ENCODE data around the gene OXNAD1.
A peak's percentile ranks its signal among the peaks of the same experiment; 100 is the strongest.

The OXNAD1 gene

DNA sequence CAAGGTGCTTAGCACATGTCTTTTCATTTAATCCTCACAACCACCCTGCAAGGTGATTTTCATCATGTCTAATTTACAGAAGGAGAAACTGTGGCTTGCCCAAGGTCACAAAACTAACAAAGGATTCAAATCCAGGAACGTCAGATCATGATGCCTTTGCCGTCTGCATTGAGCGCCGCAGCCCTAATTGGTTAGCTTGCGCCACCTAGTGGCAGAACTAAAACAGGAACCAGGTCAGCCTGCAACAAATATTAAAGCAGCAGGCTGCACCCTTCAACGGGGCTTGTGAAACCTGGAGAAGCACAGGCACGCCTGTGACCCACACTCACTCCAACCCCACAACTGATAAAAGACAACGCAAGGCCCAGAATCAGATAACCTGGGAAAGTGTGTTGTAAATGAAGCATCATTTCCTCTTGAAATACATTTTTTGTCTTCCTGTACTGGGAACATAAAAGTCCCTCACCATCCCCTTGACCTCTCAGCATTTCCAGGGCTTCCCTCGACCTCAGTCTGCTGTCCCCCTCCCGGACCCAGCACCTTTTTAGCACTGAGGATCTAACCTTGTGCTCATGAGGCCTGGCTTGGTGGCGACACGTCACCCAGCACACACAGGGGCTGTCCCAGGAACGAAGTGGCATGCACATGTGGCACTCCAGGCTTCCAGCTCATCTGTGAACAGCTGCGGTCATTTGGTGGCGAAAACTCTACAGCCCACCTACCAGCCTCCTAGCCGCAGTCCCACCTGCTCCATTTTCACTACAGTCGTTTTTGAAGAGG, 17.5 kb upstream of the OXNAD1 start:
- peak; percentile 83 for DNase-seq

DNA sequence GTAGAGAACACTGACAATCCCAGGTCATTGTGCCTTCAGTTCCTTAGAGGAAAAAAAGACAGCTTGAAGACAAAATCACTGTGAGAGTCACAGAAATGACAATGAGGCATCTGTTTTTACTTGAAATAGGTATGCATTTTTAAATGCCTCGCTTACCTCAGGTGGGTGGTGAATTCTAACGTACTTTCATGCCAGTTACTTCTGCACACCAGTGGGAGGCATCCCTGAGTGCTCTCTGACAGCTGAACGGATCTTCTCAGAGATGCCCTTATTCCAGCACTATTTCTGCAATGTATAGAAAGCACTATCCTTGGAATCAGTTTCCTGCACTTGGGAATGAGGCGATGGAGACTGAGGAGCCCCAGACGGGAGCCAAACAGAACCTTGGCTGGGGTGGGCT, 16.5 kb upstream of the OXNAD1 start:
- no peak for DNase-seq

GRCh38 chr3:16249336-16249735, 15.7 kb upstream of the OXNAD1 start:
- peak; percentile 35 for DNase-seq

DNA sequence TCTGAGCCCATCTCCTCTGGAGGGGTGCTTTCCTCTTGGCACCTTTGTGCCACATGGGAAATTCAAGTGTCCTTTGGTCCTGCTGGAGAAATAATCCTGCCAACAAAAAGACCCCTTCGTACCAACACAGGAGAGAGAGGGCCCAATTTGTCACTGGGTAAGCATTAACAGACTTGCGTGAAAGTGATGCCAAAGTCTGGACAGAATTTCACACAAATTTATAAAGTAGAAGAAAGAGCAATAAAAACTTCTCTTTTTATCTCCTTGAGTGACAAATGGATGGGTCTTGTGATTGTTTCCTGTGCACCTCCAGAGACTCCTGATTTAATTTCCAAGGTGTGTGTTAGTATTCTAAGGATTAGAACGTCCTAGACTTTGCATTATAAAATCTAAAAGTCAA, 15.1 kb upstream of the OXNAD1 start:
- DNase-seq = no peak

DNA sequence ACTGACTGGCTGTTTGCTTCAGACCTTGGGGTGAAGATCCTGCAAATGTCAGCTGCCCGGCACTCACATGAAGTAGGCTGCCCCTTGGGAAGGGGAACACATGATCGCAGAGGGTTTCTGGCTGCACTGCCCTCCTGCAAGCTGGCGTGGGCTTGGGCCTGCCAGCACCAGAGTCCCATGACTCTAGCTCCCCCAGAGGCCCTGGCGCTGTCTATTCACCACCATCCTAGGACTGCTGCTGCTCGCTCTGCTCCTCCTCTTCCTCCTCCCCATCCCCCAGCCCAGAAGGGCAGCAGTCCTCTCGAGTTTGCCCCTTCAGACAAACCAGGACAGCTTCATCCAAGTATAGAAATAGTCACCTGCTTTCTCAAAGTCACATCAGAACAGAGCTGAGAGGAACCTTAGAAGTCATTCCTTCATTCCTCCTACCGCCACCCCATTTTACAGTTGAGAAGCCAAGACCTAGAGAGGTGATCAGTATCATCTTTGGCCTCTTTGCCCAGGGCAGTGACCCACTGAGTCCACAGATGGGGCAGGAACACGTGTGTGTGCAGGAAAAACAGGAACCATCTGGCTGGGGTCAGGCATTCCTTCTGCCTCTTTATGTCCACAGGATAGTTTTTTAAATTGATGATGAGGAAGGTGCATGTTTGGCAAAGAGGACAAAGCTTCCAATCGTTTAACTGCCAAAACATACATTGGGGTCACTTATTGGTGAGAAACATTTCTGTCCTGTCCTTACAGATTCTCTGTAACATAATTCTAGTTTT, 13.5 kb upstream of the OXNAD1 start:
- no peak for DNase-seq

DNA sequence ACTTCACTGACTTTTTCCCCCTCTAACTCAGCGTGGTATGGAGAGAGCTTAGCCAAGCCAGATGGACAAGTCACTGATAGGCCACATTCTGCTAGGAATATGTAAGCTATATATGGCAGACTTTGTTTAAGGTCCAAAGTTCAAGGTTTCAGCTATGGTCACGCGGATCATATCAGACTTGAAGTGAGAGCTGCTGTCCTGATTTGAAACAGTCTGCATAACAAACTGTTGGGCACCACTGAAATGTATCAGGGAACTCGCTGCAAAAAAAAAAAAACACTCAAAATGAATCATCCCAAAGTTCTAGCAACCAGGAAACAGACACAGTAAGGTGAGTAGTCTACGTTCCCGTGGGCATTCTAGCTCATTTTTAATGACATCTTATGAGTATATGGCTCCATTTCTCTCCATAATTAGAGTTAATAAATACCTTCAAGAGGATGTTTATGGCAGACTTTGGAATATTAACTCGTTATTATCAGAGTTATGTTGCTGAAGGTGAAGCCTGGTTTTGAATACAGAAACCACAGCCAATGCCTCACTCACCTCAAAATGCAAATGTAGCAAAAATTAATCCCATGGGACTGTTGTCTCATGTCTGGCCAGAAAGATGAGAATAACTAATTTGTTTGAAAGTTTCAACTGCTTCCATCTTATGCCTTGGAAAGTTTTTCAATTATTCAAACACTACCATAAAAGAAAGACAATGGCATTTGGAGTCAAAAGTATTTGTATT, 12.6 kb upstream of the OXNAD1 start:
- no peak for DNase-seq

DNA sequence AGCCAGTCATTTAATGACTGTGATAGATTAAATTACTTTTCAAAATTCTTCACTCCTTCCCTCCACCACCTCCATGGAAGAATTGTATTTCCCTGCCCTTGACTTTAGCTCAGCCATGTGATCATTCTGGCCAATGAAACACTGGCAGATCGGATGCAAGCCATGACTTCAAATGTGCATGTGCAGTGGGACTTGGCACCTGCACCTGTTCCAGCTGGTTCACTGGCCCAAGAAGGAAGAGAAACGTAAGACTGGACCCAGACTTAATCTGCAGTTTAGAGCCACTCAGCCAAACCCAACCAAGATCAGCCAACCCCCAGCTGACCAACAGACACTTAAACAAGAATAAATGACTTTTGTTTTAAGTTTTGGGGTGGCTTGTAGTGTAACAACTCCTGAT, 12.0 kb upstream of the OXNAD1 start:
- no peak for DNase-seq

GRCh38 chr3:16253601-16254000, 11.4 kb upstream of the OXNAD1 start:
- peak; percentile 86 for DNase-seq

DNA sequence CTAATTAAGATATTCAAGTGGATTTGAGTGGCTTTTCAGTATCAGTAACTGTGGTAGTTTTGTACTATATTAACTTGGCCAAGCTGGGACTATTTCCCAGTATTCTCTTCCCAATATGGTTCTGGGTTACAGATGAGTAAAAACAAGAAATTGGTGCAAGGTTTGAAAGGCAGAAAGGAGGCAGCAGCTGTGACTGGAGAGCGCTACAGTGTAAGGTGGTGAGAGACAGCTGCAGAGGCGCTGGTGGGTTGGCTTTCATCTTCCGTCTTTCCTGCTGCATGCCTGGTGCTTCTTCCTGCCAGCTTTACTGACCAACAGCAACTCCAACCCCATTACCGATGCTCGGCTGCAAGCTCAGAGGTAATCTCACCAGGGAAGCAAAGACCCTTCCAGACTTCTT, 10.1 kb upstream of the OXNAD1 start:
- DNase-seq = no peak

DNA sequence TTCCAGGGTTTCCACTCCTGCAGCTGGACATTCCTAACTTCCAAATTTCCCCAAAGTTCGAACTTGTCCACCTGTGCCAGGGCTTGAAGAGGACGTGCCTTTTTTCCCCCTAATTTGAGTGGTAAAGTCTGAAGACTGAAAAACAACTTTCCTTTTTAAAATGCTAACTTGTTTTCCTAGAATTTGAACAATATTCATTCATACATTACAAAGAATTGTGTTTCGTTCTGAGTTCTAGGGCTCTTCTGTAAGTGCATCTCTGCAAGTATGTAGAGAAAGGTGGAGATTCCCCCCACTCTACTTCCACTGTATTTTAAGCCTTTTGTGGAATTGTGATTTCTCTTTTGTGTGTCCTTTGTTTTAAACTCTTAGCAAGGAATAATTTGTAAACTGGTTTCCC, 9.7 kb upstream of the OXNAD1 start:
- DNase-seq = no peak

DNA sequence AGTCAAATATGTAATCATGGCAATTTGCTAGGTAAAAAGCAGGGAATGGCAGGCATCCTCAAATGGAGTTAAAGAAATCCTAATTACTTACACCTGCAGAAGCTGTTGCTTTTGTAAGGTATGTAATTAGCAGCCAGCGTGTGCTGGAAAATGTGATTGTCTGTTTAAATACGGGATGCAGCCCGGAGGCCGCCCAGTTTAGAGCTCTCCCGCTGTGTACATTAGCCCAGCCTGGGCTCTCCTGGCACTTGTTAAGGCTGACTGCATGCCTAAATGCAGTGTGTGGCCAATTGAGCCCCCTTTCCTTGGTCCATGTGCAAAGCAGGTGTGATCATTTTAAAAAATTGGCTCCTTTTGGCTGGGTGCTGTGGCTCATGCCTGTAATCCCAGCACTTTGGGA, 9.3 kb upstream of the OXNAD1 start:
- no peak for DNase-seq

- peak; percentile 81 for DNase-seq
These were observed 7.7 kb upstream of the OXNAD1 start for GRCh38 chr3:16257309-16257708.

GRCh38 chr3:16258177-16258576, 6.8 kb upstream of the OXNAD1 start:
- no peak for DNase-seq

DNA sequence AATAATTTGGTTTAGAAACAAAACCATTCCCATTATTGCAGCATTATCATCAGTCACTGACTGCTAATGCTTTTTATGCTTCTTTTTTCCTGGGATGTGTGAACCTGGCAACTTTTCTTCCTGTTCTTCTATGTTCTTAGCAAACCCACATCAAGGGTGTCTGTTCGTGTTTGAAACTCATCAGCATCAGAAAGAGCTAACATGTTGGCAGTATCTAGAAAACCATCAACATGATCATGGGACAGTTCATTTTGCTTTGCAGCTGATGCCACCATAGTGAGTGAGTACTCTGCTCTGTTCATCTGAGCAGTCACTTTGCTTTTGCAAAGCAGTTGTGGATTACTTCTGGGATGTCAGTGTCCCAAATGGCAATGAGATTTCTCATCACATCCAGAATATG, 6.1 kb upstream of the OXNAD1 start:
- DNase-seq = no peak

- peak; percentile 76 for DNase-seq
These were observed 5.0 kb upstream of the OXNAD1 start for GRCh38 chr3:16260046-16260445.

DNA sequence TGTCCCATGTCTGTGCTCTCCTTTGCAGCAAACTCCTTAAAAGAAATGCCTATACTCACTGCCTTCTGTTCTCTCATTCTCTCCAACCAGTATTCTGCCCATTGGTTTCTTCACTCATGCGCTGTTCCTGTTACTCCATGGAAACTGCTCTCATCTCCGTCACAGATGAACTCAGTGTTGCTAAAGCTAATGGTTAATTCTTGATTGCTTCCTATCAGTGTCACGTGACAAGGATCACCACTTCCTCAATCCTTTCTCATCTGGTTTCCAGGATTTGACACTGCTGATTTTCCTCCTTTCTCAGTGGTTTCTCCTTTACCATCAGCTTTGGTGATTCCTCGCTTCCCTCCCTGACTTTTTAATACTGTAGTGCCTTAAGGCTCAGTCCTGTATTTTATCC, 2.8 kb upstream of the OXNAD1 start:
- peak; percentile 49 for DNase-seq

DNA sequence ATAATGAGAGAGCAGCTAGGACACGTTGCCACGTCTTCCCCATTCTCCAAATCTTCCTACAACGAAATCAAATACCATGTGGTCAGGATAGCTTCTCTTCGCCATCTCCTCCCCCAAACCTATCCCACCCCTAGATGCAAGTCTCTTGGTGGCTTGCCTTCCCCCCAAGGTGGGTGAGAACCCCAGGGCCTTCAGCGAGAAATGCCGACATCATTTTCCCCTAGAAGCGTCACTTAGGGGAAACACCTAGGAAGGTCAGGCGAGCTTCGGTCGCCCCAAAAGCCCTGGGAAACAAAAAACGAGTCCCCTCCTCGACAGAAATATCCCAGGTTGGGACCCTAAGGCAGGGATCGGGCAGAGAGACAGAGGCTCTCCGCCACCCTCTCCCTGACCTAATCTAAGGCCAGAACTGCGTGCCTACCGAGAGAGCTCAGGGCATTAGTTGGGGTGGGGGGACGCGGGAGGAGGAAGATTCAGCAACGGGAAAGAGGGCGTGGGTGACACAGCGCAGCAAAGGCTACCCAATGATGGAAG, 771 bp upstream of the OXNAD1 start:
- DNase-seq = no peak

DNA sequence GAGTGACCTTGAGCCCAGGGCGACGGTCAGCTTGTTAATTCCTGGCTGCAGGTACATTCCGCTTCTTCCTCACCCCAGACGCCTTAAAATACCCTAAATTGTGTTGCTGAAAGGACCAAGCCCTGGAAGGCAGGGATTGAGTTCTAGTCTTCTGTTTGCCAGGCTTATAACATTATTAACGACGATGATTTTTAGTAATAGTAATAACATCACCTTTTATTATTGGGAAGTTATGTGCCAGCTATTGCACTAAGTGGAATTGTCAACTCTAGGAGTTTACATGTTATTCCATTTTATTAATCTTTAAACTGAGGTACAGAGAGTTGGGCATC, 409 bp downstream of the OXNAD1 start:
- DNase-seq = no peak

DNA sequence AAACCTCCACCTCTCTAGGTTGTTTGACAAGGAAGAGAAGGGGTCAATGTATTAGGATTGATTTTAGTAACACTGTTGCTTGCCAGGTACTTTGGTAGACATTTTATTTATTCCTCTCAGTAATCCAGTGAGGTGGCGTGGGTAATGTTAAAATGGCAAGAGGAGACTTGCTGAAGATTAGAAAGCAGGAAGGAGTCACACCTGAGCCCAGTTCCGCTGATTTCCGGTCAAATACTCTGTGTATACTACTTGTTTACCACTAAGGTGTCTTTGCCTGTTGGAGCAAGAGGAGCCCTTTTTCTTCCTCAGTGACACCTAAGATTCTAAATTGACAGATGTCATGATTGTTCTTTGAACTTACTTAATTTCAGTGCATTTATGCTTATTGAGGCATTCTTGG, 1.7 kb downstream of the OXNAD1 start:
- DNase-seq = no peak

DNA sequence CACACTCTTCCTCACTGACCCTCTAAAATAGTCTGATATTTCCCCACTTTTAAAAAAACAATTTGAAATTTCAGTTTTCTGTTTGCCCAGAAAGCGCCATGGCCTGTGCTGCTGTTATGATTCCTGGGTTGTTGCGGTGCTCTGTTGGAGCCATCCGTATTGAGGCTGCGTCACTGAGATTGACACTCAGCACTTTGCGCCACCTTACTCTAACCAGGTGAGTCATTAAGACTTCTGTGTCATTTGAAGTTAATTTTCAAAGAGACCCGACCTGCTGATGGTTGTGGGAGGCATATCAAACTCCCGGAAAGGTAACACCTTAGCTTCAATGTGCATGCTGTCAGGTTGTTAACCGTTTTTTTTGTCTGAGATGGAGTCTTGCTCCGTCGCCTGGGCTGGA, 5.8 kb downstream of the OXNAD1 start:
- DNase-seq = no peak

DNA sequence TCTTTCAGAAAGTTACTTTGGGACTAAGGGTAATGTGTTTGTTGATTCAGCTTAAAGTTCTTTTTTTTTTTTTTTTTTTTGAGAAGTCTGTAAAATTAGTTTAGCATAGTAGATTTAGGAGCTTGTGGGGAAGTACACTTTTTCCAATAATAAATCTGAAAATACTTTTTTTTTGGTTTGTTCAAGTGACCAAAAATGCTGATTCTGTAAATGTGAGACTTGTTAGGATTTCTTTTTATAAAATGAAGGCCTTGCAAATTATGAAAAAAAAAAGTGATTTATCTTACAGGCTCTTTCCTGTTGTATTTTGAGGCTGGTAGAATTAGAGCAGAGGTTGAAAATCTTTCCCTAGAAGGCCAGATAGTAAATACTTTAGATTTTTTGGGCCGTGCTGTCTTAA, 7.6 kb downstream of the OXNAD1 start:
- no peak for DNase-seq

DNA sequence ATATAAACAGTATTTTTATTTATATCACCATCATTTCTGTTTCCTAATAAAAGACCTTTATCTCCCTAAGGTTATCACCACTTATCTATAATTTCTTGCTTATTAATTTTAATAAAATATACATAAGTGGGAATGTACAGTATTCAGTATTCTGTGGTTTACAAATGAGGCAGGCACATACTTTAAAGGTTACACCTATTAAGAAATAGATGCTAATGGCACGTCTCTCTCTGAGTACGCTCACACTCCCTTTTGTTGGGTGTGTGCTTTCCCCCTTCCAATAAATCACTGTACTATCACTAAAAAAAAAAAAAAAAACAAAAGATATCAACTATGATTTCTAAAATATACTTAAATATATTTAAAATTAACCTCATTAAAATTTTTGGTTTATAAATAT, 8.9 kb downstream of the OXNAD1 start:
- DNase-seq = no peak

DNA sequence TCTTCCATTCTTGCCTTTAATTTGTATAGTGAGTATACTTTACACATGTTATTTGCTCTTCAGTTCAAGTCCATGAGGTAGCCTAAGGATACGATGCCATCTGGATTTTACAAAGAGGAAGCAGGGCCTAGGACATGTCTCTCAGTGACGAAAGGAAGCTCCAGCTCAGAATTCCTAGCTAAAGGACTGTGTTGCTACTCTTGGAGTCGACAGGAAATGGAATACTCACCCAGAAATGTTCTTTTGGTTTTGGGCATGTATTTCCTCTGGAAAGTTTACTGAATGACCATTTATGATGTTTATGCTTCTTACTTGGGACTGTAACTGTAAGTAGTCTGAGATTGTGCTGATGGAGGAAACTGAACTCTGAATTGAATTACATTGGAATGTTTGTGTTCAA, 12.5 kb downstream of the OXNAD1 start:
- DNase-seq = no peak

All from inflammatory macrophage treated with lipopolysaccharide for 4 hours (primary cell).